Left cardiac atrium (tissue), 4 donors: ENCODE results near the gene CAPZB. TPM values are rescaled to one million over a fixed set of nuclear protein-coding genes. Genes with fewer than 3 reads are reported as not detected.

Experiments
- ATAC-seq, 2 donors: fragments of 200-7000 bp; cut with Tn5 transposase; one replicate each; pipeline ENCODE4 v1.9.1; 2020; ENCODE audit warnings: mild to moderate bottlenecking in 2 of 2, moderate library complexity in 2 of 2
- DNase-seq: peaks from one replicate; pipeline ENCODE4 v3.0.0-alpha.2; 2020
- intact Hi-C, 2 donors: fragments of 100-400 bp; cut with DNase I; formaldehyde crosslinking; loops; one replicate each; pipeline versions ENCODE4 v1.14.1 to v1.15.1; 2022 to 2023
- total RNA-seq, 2 donors: library from RNA; stranded (reverse); fragmentation: NEBNext Ultra II Directional; extraction: Animal tissue kit (Norgen Biotek cat#: 25700); gene quantifications; one replicate each; pipeline ENCODE4 v1.2.1, GENCODE V29; 2021
- donor health status: DM: no; HTN: yes; CAD: no.
- donor health status: DM: no; HTN: yes; CAD: no; lungs with severe emphysema.
- donor health status: DM: yes; HTN: yes; CAD: no.
- donor health status: Dilated cardiomyopathy.

Gene CAPZB
- total RNA-seq, 2 donors from 2014 or later, result 227 to 254 TPM

DNA sequence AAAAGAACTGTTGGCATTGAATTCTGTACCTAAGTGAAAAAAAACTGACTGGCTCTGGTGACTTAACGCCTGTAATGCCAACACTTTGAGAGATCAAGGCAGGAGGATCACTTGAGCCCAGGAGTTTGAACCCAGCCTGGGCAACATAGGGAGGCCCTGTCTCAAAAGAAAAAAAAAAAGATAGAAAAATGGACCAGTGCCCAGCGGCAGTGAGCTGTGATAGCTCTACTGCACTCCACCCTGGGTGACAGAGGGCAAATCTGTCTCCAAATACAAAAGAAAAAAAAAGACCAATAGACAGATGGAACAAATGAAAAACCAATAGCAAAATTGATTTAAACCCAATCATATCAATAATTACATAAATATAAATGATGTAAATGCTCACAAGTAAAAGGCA, 196.1 kb downstream of the CAPZB start:
- DNase-seq (no peak), ATAC-seq (peak; percentile 36 to 39)
- intact Hi-C loops, result no loop called here

Other genes with a start within 250 kb of the CAPZB start
- gene EMC1, start 234.0 kb downstream of the CAPZB start, total RNA-seq, result 10 to 100 TPM; 29.9 to 32.4 TPM
- gene MRTO4, start 233.7 kb downstream of the CAPZB start, total RNA-seq, result 10 to 100 TPM; 11.8 to 21.3 TPM
- gene AKR7A3, start 196.8 kb downstream of the CAPZB start, total RNA-seq, result under 1 TPM in 1 of 2 donors, not detected in 1; 0.12 TPM
- 10 to 100 TPM; 31.3 to 32.9 TPM for gene AKR7A2, start 173.4 kb downstream of the CAPZB start, total RNA-seq
- gene SLC66A1, start 173.2 kb downstream of the CAPZB start, total RNA-seq, result 1 to 10 TPM; 7.6 to 8.2 TPM
- 10 to 100 TPM; 53.0 to 63.7 TPM for gene NBL1, start 158.8 kb upstream of the CAPZB start, total RNA-seq
- gene HTR6, start 179.3 kb upstream of the CAPZB start, total RNA-seq, result not detected